ENCODE results near the gene PHEX.

- no peak for TF ChIP-seq CTCF (IDR thresholded peaks at IDR 0.05)
- TF ChIP-seq POLR2A (IDR thresholded peaks at IDR 0.05): no peak
Measured at GRCh38 chrX:22136711-22137110, 104.6 kb downstream of the PHEX start.
